Anterior cingulate cortex (tissue), 58 donors: ENCODE measurements around the gene GPC6.
A peak's percentile ranks its signal among the peaks of the same experiment; 100 is the strongest.
"Not testable (repeated sequence)": the region's sequence is repeated elsewhere in the genome, so short reads cannot be mapped to it uniquely, and the experiment has no call there.

ENCODE experiments used
- DNase-seq, 58 donors: peaks; one replicate each; lab custom pipeline; 2025; lab: John Stamatoyannopoulos, UW

Gene GPC6

DNA sequence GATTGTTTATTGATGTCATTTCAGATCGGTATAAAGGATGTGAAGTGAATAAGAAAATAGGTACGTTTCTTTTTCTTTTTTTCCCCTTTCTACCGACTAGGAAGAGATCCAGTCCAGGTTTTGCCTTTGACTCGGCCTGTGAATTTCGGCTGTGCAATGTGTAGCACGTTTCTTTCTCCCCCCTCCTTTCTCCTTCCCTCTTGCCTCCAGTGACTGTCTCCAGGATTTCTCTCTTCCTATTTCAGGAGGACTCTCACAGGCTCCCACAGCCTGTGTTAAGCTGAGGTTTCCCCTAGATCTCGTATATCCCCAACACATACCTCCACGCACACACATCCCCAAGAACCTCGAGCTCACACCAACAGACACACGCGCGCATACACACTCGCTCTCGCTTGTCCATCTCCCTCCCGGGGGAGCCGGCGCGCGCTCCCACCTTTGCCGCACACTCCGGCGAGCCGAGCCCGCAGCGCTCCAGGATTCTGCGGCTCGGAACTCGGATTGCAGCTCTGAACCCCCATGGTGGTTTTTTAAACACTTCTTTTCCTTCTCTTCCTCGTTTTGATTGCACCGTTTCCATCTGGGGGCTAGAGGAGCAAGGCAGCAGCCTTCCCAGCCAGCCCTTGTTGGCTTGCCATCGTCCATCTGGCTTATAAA lies at the start of gene GPC6:
Gene GPC6 (plus strand): TSS at position 185 of the 657 bp plus-strand sequence.
- DNase-seq = peak in 36 of 58 donors; percentile 2 to 71 (median 36)

DNA sequence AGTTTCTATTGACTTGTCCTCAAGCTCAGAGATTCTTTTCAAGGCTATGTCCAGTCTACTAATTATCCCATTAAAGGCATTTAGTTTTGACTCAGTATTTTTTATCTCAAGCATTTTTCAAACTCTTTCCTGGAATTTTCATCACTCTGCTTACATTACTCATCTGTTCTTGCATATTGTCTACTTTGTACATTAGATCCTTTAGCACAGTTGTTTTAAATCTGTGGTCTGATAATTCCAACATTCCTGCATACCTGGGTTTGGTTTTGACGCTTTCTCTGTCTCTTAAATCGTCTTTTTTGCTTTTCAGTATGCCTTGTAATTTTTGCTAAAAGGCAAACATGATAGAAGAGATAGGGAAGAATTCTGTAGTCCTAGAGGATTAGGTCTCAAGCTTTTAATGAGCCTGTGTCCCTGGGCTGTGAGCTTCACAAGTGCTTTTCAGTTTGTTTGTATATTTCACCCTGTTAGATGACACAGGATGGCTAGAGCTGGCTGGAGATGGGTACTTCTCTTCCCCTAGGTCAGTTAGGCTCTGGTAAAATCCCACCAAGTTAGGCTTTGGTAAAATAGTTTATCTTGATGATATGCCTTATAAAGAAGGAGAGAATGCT lies 46.1 kb upstream of the GPC6 start:
- no peak for DNase-seq

DNA sequence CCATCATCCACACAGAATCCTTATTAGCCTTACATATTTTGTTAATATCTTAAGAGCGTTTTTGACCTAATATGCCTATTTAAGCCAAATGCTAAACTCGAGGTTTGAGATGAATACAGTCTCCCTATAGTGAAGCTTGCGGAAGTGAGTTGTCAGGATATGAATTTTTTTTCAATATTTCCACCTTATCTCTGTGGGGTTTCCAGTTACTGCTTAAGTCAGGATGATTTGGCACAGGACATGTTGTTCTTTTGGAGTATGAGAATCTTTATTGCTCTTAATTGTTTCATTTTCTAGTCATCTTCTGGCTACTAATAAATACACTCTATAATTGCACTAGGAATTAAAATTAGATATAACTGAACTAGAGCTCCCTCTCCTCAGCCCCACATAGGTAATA lies 44.2 kb upstream of the GPC6 start:
- no peak for DNase-seq

DNA sequence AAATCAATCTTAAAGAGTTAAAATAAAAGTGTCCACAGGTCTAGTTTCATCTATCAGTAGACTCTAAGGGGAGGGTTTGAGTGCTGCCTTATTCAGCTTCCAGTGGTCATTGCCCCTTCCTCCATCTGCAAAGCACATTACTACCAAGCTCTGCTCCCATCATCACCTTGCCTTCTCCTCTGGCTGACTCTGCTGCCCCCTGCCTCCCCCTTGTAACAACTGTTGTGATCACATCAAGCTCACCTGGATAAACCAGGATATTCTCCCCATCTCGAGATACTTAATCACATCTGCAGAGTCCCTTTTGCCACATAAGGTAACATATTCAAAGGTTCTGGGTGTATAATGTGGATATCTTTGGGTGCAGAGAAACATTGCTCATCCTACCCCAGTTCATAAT lies 43.3 kb upstream of the GPC6 start:
- no peak for DNase-seq

- DNase-seq = no peak
These were observed 36.6 kb upstream of the GPC6 start for GRCh38 chr13:93190006-93190405.

DNA sequence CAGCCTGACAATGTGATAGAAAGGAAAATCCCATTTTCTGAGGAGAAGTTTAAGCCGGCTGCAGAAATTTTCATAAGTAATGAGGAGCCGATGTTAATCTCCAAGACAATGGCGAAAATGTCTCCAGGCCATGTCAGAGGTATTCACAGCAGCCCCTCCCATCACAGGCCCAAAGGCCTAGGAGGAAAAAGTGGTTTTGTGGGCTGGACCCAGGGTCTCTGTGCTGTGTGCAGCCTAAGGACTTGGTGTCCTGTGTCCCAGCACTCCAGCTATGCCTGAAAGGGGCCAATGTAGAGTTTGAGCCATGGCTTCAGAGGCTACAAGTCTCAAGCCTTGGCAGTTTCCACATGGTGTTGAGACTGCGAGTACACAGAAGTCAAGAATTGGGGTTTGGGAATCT lies 32.9 kb upstream of the GPC6 start:
- DNase-seq = no peak

DNA sequence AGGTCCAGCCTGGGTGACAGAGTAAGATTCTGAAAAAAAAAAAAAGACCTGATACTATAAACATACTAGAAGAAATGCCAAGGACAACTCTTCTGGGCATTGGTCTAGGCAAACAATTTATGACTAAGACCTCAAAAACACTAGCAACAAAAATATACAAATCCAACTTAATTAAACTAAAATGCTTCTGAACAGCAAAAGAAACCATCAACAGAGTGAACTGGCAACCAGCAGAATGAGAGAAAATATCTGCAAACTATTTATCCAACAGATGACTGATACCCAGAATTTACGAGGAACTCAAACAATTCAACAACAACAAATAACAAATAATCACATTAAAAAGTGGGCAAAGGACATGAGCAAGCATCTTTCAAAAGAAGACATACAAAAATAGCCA lies 26.8 kb upstream of the GPC6 start:
- DNase-seq = no peak

DNA sequence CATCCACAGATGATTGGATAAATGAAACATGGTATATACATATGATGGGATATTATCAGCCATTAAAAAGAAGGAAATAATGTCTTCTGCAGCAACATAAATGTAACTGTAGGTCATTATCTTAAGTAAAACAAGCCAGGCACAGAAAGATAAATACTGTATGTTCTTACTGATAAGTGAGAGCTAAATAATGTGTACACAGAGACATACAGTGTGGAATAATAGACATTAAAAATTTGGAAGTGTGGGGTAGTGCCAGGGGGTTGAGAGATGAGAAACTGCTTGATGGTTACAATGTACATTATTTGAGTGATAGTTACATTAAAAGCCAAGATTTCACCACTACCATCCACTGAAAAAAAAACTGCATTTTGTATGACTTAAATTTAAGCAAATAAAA lies 26.0 kb upstream of the GPC6 start:
- no peak for DNase-seq

DNA sequence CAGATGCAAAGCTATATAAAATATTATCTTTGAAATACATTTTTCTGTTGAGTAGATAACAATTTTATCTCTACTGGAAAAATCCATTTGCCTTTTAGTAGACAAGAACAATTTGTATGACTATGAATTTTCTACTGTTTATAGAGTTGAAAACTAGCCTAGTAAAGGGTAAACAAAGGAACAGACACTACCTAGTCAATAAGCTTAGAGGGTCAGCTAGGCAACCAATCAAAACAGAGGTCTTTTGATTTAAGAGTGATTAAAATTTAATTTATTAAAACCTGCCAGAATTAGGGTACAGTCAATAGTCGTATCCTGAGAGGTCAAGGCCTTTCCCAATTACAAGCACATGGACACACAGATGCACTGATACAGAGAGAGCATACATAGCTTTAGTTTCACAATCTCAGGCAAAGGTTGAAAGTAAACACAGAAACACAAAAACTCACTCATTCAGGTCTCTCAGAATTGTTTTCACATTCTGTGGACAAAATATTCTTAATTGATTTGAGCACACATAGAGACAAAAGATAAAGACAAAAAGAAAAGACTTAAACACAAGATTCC lies 24.5 kb upstream of the GPC6 start:
- DNase-seq = no peak

DNA sequence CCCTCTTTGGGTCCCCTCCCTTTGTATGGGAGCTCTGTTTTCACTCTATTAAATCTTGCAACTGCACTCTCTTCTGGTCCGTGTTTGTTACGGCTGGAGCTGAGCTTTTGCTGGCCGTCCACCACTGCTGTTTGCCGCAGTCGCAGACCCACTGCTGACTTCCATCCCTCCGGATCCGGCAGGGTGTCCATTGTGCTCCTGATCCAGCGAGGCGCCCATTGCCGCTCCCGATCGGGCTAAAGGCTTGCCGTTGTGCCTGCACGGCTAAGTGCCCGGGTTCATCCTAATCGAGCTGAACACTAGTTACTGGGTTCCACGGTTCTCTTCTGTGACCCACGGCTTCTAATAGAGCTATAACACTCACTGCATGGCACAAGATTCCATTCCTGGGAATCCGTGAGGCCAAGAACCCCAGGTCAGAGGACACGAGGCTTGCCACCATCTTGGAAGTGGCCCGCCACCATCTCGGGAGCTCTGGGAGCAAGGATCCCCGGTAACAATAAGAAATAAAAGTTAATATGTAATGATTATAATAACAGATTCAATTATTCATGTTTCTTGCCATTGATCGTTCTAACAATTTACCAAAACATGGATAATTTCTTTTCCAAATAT lies 19.7 kb upstream of the GPC6 start:
- not testable (repeated sequence) for DNase-seq

DNA sequence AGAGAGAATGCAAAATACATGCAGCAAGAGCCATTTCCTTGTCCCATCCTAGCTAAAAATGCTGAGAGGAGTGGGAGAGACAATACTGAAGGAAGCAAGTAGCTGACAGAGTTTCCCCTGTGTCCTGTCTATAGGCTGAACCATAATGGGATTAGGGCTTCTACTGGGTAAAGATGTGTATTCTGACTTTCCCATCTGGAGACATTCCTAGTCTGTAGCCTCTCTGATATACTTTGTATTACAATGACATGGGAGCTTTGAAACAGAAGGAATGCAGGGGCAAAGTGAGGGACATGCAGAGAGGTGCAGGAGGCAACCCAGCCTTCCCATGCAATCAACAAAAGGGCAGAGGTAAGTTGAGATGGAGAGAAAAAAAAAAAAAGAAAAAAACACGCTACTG lies 10.5 kb upstream of the GPC6 start:
- DNase-seq = no peak

GRCh38 chr13:93217721-93218261 lies 8.8 kb upstream of the GPC6 start:
- no peak for DNase-seq

- no peak for DNase-seq
These were observed 8.0 kb upstream of the GPC6 start for GRCh38 chr13:93218583-93218982.

- no peak for DNase-seq
These were observed 6.5 kb upstream of the GPC6 start for GRCh38 chr13:93220073-93220472.

DNA sequence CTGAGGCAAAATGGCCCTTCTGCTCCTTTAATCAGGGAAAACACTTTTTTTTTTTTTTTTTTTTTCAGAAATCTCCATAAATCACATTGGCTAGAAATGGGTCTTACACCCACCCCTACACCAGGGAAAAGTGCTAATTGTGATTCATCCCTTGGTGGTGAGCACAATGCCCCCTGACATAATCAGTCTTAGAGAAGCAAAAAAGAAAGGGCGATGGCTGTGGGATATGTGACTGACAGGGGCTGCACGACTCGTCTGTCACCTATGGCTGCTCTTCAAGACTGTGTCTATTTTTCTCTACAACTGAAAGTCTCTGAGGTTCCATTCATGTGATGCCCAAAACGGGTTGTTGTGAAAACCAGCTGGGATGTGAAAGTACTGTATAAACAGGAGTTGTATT lies 3.6 kb upstream of the GPC6 start:
- DNase-seq = no peak

DNA sequence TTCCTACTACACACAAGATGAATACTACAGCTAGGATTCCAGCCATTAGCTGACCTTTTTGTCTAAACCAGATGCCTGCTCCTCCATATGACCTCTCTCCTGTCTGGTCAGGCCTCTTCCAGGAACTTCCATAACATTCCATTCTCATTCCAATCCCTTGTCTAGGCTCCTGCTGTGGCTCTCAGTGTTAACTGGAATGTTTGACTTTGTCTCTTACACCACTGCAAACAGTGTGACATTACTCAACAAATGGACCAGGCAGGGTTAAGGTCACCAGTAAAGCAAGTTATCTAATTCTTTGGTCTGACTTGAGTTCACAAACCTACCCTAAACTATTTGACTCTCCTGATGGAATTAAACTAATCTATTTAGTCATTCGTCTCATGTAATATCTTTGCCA lies 2.1 kb upstream of the GPC6 start:
- no peak for DNase-seq

GRCh38 chr13:93225610-93226009 lies 997 bp upstream of the GPC6 start:
- no peak for DNase-seq

DNA sequence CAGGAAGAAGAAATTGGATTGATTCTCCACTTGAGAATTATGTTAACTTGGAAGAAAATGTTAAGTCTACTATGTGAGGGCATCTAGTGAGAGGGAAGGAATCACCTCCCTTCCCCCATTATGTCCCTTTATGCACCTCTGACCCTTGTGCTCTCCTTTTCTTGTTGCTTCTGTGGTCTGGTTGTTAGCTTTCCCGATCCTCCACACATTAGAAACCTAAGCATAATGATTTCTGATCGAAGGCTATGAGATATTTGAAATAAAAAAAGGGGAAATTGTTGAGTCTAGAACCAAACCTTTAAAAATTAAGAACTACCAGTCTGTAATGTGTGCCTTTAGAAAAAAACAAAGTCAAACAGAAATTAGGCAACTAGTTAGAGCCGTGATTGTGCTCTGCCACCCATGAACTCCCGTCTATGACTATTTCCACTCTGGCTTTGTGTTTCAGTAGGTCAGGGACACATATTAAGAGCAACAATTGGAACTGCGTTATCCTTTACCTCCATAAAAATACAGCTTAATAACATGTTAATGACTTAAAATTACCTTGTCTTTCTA lies 463 bp upstream of the GPC6 start:
- no peak for DNase-seq

GRCh38 chr13:93227280-93227877 lies 772 bp downstream of the GPC6 start:
- peak in 22 of 58 donors; percentile 0 to 73 (median 36) for DNase-seq

DNA sequence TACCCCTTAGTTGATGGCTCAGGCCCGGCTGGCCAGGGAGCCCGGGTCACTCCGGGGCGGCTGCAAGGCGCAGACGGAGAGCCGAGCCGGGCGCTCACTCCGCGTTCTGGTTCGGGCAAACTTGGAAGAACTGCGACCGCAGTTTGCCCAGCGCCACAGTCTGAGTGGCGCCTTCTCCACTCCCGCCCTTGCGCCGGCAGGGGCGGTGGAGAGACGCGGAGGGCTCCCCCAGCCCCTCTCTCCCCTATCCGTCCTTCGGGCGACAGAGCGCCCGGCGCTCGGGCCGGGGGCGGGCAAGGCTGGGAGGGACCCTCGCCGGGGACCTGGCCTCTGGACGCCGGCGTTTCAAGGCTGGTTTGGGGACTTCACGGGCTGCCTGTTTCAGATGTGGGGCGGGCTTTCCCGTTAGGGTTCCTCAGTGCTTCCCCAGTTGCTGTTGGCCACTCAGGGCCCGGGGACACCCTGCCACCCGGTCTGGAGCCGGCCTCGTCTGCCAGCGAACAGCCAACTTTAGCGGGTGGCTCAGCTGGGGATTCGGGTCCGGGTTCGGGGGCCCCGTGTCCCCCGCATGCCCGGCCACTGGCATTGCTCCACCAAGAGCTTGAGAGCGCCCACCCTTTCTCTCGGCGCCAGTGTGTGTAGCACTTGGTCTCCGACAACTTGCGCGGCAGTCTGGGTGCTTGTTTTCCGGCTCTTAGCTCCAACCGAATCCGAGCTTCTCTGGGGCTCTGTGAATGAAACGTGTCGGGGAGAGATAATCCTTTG lies 1.5 kb downstream of the GPC6 start:
- DNase-seq = peak in 55 of 58 donors; percentile 18 to 83 (median 52)
